22Rv1 (cell line): ENCODE data around the gene RIPK3.

Experiments used
- CTCF ChIP-seq: fragments of 450-650 bp; IDR thresholded peaks from 2 replicates; pipeline ENCODE4 v1.5.1; 2017; ENCODE audit warnings: mild to moderate bottlenecking
- ZFX ChIP-seq: fragments of 450-650 bp; IDR thresholded peaks from 2 replicates; pipeline ENCODE4 v1.6.1; 2017; ENCODE audit warnings: antibody characterized with exemption, borderline replicate concordance

GRCh38 chr14:24310646-24311604, 28.9 kb downstream of the RIPK3 start, which contains the start of gene LTB4R:
- TF ChIP-seq CTCF = peak; percentile 81
- TF ChIP-seq ZFX = no peak
